Measurements from ENCODE around the gene GPR119. TPM values are rescaled to one million over a fixed set of nuclear protein-coding genes. Genes with fewer than 3 reads are reported as not detected.

GPR119 gene
- total and polyA plus RNA-seq, 2 of the 4 experiments (the other 2 are of a cell fraction), result not detected

DNA sequence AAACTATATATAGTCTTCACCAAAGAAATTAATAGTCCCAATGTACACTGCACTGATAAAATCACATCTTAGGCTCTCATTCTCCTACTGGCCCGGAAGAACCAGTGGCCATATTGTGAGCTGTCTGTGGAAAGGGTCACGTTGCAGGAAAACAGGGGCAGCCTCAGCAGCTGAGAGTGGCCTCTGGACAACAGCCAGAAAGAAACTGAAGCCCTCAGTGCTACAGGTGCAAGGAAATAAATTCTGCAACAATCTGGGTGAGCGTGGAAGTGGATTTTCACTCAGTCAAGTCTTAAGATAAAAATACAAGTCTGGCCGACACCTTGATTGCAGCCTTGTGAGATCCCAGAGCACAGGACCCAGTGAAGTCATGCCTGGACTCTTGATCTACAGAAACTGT is 48.9 kb downstream of the GPR119 start:
- intact Hi-C loops (cut with micrococcal nuclease), result no loop called here
- in situ Hi-C loops (cut with MboI; ENCODE audit: low sequenced_read_pairs), result no loop called here
- no peaks in the 10 kb centered on the region for H4K20me1 ChIP-seq (ENCODE audit: insufficient read depth, low read length)
- ATAC-seq (ENCODE audit: low read depth) (no peak), DNase-seq (no peak)
- no peak overlapping the region for H2AFZ ChIP-seq (replicated peaks; ENCODE audit: low read length, poor library complexity)
- H2AK5ac ChIP-seq (ENCODE audit: low read depth, low read length), result no peak overlapping the region
- ChIA-PET POLR2A (ENCODE audit: unreplicated experiment) (no interaction called here), CTCF (no interaction called here)
- no peak overlapping the region for H4K5ac ChIP-seq (ENCODE audit: low read depth, low read length)
- 80% methylated on average over 1 of the region's 4 CpGs; no CpG with 5 or more reads in 1 of the 2 experiments for WGBS, 2 experiments (ENCODE audit: extremely low coverage in 2 of 2, insufficient read length in 1 of 2)
- no peaks in the 10 kb centered on the region for H3K4me1 ChIP-seq (ENCODE audit: control insufficient read depth, insufficient read depth, low read length)
- no peak overlapping the region for H2BK15ac ChIP-seq (ENCODE audit: low read depth, low read length)
- no peak overlapping the region for H2AK9ac ChIP-seq (replicated peaks; ENCODE audit: low read depth, low read length, poor library complexity)
- TF ChIP-seq RAD21 (IDR thresholded peaks at IDR 0.05; ENCODE audit: low read length) (no peak), CHD1 (IDR thresholded peaks at IDR 0.05; ENCODE audit: low read depth, low read length) (no peak), NFE2L2 (IDR thresholded peaks at IDR 0.05; ENCODE audit: low read depth, low read length) (no peak)
- H4K91ac ChIP-seq (ENCODE audit: insufficient read depth, low read depth, low read length), result no peak overlapping the region
- no peak overlapping the region for H3K9ac ChIP-seq (ENCODE audit: low read depth, low read length)
- no peak overlapping the region for H3K4me3 ChIP-seq (ENCODE audit: insufficient read depth, low read depth, low read length)
- no peak overlapping the region for H4K8ac ChIP-seq (ENCODE audit: low read depth in 2 of 2, low read length in 2 of 2)
- H2BK120ac ChIP-seq (ENCODE audit: low read depth, low read length), result no peak overlapping the region
- no peak overlapping the region for H2BK5ac ChIP-seq (ENCODE audit: low read depth, low read length, poor library complexity, severe bottlenecking)
- peaks cover 0 to 5% of the 10 kb centered on the region in 2 experiments; a peak in 3 of 4 replicates for H3K79me1 ChIP-seq (ENCODE audit: low read depth in 1 of 2, low read length in 2 of 2)
- H2BK20ac ChIP-seq (ENCODE audit: low read depth, low read length), result no peak overlapping the region
- BruUV-seq (replicated peaks), result no TSS peak
- no peak overlapping the region for H3K14ac ChIP-seq (replicated peaks; ENCODE audit: low read depth, low read length)
- H3K4me2 ChIP-seq (ENCODE audit: low read depth, low read length), result no peak overlapping the region
- H3K9me3 ChIP-seq (ENCODE audit: control insufficient read depth, insufficient read depth, low read length), result no peaks in the 10 kb centered on the region
- H3K27ac ChIP-seq (ENCODE audit: insufficient read depth, low read length), result no peak overlapping the region
- H3K27me3 ChIP-seq (ENCODE audit: control insufficient read depth, insufficient read depth, low read length), result peaks cover 2% of the 10 kb centered on the region; the same call in 1 of the 2 replicates
- H3K23ac ChIP-seq (ENCODE audit: low read depth, low read length), result no peak overlapping the region
- dilution Hi-C loops (cut with HindIII; ENCODE audit: low sequenced_read_pairs, unreplicated experiment), result no loop called here
- H3K36me3 ChIP-seq (ENCODE audit: control insufficient read depth, insufficient read depth, low read length), result no peaks in the 10 kb centered on the region
- H3K18ac ChIP-seq (ENCODE audit: low read depth, low read length), result no peak overlapping the region
- H3K9me1 ChIP-seq (ENCODE audit: insufficient read depth, low read length), result no peaks in the 10 kb centered on the region
- H3K56ac ChIP-seq (ENCODE audit: extremely low read depth, insufficient read depth, low read length), result no peak overlapping the region
- no peak overlapping the region for H3K4ac ChIP-seq (ENCODE audit: low read depth, low read length)

Other genes starting within 250 kb of the GPR119 start
- 22.0 and 31.1 TPM in 2 replicates for gene AIFM1, start 219.8 kb downstream of the GPR119 start, total RNA-seq (2012; rRNA removed)
- 25.0 and 27.4 TPM in 2 replicates for gene AIFM1, start 219.8 kb downstream of the GPR119 start, polyA plus RNA-seq (2012; rRNA removed)
- 0.83 and 1.6 TPM in 2 replicates for gene RAB33A, start 213.7 kb downstream of the GPR119 start, total RNA-seq (2012; rRNA removed)
- gene RAB33A, start 213.7 kb downstream of the GPR119 start, polyA plus RNA-seq (2012; rRNA removed), result 1.4 and 1.8 TPM in 2 replicates
- gene ZNF280C, start 116.8 kb downstream of the GPR119 start, total RNA-seq (2012; rRNA removed), result 4.5 and 6.1 TPM in 2 replicates
- 2.3 and 3.1 TPM in 2 replicates for gene ZNF280C, start 116.8 kb downstream of the GPR119 start, polyA plus RNA-seq (2012; rRNA removed)
- 13.8 and 17.2 TPM in 2 replicates for gene SLC25A14, start 45.8 kb downstream of the GPR119 start, total RNA-seq (2012; rRNA removed)
- gene SLC25A14, start 45.8 kb downstream of the GPR119 start, polyA plus RNA-seq (2012; rRNA removed), result 9.7 and 13.8 TPM in 2 replicates
- gene RBMX2, start 16.3 kb upstream of the GPR119 start, total RNA-seq (2012; rRNA removed), result 8.8 and 18.1 TPM in 2 replicates
- 10.9 and 11.4 TPM in 2 replicates for gene RBMX2, start 16.3 kb upstream of the GPR119 start, polyA plus RNA-seq (2012; rRNA removed)

Measured in IMR-90 (cell line).